Parathyroid adenoma (tissue), 2 donors: ENCODE measurements around the gene CLEC4D.
"Not testable (repeated sequence)": the region's sequence is repeated elsewhere in the genome, so short reads cannot be mapped to it uniquely, and the experiment has no call there.

Source experiments
- H2AFZ ChIP-seq: fragments of 300-600 bp; sonication (generic); one replicate; pipeline ENCODE4 v1.7.0; 2017; ENCODE audit warnings: antibody characterized with exemption, mild to moderate bottlenecking
- H3K27ac ChIP-seq: fragments of 300-600 bp; sonication (generic); one replicate; pipeline ENCODE4 v1.7.0; 2017
- H3K27me3 ChIP-seq: fragments of 300-600 bp; sonication (generic); one replicate; pipeline ENCODE4 v1.7.0; 2017; ENCODE audit warnings: low read length; ENCODE audit not compliant: control insufficient read depth, insufficient read depth
- H3K36me3 ChIP-seq: fragments of 300-600 bp; sonication (generic); one replicate; pipeline ENCODE4 v1.7.0; 2017; ENCODE audit warnings: low read length; ENCODE audit not compliant: control insufficient read depth, insufficient read depth
- H3K4me1 ChIP-seq: fragments of 300-600 bp; sonication (generic); one replicate; pipeline ENCODE4 v1.7.0; 2017; ENCODE audit warnings: control low read depth
- H3K4me2 ChIP-seq: fragments of 300-600 bp; sonication (generic); one replicate; pipeline ENCODE4 v1.7.0; 2017; ENCODE audit warnings: low read length
- H3K4me3 ChIP-seq: fragments of 300-600 bp; sonication (generic); one replicate; pipeline ENCODE4 v1.7.0; 2017; ENCODE audit warnings: low read depth, low read length
- H3K79me2 ChIP-seq: fragments of 300-600 bp; sonication (generic); one replicate; pipeline ENCODE4 v1.7.0; 2017; ENCODE audit warnings: control low read depth
- H3K9ac ChIP-seq: fragments of 300-600 bp; sonication (generic); one replicate; pipeline ENCODE4 v1.7.0; 2017; ENCODE audit warnings: mild to moderate bottlenecking
- H3K9me3 ChIP-seq: fragments of 300-600 bp; sonication (generic); one replicate; pipeline ENCODE4 v1.7.0; 2017; ENCODE audit warnings: low read length; ENCODE audit not compliant: control insufficient read depth
- CTCF ChIP-seq: fragments of 300-600 bp; sonication (generic); IDR thresholded peaks from one replicate; pipeline ENCODE4 v1.7.0; 2017; ENCODE audit warnings: antibody characterized with exemption, mild to moderate bottlenecking
- donor health status: primary hyperparathyroidism.

Gene CLEC4D

GRCh38 chr12:8562310-8562709 is 49.0 kb downstream of the CLEC4D start:
- no peak overlapping the region for H2AFZ ChIP-seq
- TF ChIP-seq CTCF: no peak

GRCh38 chr12:8563356-8563755 is 50.1 kb downstream of the CLEC4D start:
- Histone ChIP-seq H3K36me3 (no peaks in the 10 kb centered on the region), H3K27me3 (no peaks in the 10 kb centered on the region), H3K27ac (no peak overlapping the region), H3K79me2 (no peaks in the 10 kb centered on the region), H3K9ac (no peak overlapping the region), H3K9me3 (no peaks in the 10 kb centered on the region), H3K4me3 (no peak overlapping the region), H2AFZ (no peak overlapping the region), H3K4me1 (no peaks in the 10 kb centered on the region), H3K4me2 (no peak overlapping the region)
- TF ChIP-seq CTCF: no peak

More at GRCh38 chr12:8562310-8562709, 49.0 kb downstream of the CLEC4D start:
- Histone ChIP-seq H3K4me2 (no peak overlapping the region), H3K4me3 (no peak overlapping the region), H3K9me3 (no peaks in the 10 kb centered on the region), H3K27me3 (no peaks in the 10 kb centered on the region), H3K9ac (no peak overlapping the region), H3K4me1 (no peaks in the 10 kb centered on the region), H3K27ac (no peak overlapping the region), H3K36me3 (no peaks in the 10 kb centered on the region), H3K79me2 (no peaks in the 10 kb centered on the region)

GRCh38 chr12:8564656-8565055 is 51.4 kb downstream of the CLEC4D start:
- no peaks in the 10 kb centered on the region for H3K27me3 ChIP-seq
- H2AFZ ChIP-seq: no peak overlapping the region
- no peak for TF ChIP-seq CTCF
- no peak overlapping the region for H3K27ac ChIP-seq
- no peaks in the 10 kb centered on the region for H3K9me3 ChIP-seq
- H3K9ac ChIP-seq: no peak overlapping the region
- H3K4me1 ChIP-seq: no peaks in the 10 kb centered on the region
- H3K79me2 ChIP-seq: no peaks in the 10 kb centered on the region
- no peak overlapping the region for H3K4me2 ChIP-seq
- H3K36me3 ChIP-seq: no peaks in the 10 kb centered on the region
- no peak overlapping the region for H3K4me3 ChIP-seq

GRCh38 chr12:8566052-8566451 is 52.7 kb downstream of the CLEC4D start:
- peak overlapping the region; percentile 29 for H3K27ac ChIP-seq
- H3K4me2 ChIP-seq, H3K9ac ChIP-seq, H3K9me3 ChIP-seq, H2AFZ ChIP-seq, H3K79me2 ChIP-seq, H3K27me3 ChIP-seq, H3K4me3 ChIP-seq, H3K4me1 ChIP-seq, H3K36me3 ChIP-seq: not testable (repeated sequence)

- Histone ChIP-seq H3K9me3 (no peaks in the 10 kb centered on the region), H3K27me3 (no peaks in the 10 kb centered on the region), H3K4me1 (no peaks in the 10 kb centered on the region), H3K4me3 (no peak overlapping the region), H2AFZ (no peak overlapping the region), H3K9ac (no peak overlapping the region), H3K27ac (peak overlapping the region; percentile 29), H3K79me2 (no peaks in the 10 kb centered on the region), H3K36me3 (no peaks in the 10 kb centered on the region), H3K4me2 (no peak overlapping the region)
- TF ChIP-seq CTCF: no peak
Observed at GRCh38 chr12:8566525-8566924, 53.2 kb downstream of the CLEC4D start.
